Panc1 (cell line): Measurements from ENCODE around the gene CTNND2. TPM values are rescaled to one million over a fixed set of nuclear protein-coding genes. Genes with fewer than 3 reads are reported as not detected.

Experiments
- ATAC-seq: fragments of 200-7000 bp; cut with Tn5 transposase; 2 replicates; pipeline ENCODE4 v1.9.1; 2020; ENCODE audit warnings: mild to moderate bottlenecking, moderate library complexity
- BruUV-seq: library from RNA; stranded (reverse); fragments of 400-500 nt; replicated peaks from 2 replicates; lab custom pipeline; 2021; lab: Mats Ljungman, UMichigan
- CTCF ChIA-PET: fragments of 300-600 bp; sonication (Branson Sonifier 250); formaldehyde crosslinking; loops from one replicate; lab custom pipeline; 2022; ENCODE audit warnings: antibody characterized with exemption; lab: Charles Lee
- POLR2A ChIA-PET: fragments of 300-600 bp; sonication (Branson Sonifier 250); formaldehyde crosslinking; loops from one replicate; lab custom pipeline; 2022; ENCODE audit warnings: antibody characterized with exemption; lab: Charles Lee
- DNase-seq: peaks from one replicate; pipeline ENCODE4 v3.0.0-alpha.2; 2010; ENCODE audit warnings: low read depth, low spot score
- H3K27ac ChIP-seq: 2 replicates; pipeline ENCODE4 v1.5.1; 2011; ENCODE audit warnings: mild to moderate bottlenecking, low read length, inconsistent platforms
- H3K27me3 ChIP-seq: fragments of 200-500 bp; sonication (Bioruptor generic); 2 replicates; pipeline ENCODE4 v1.6.0; 2014; ENCODE audit warnings: low read length, inconsistent platforms; ENCODE audit not compliant: control insufficient read depth, insufficient read depth
- H3K36me3 ChIP-seq: fragments of 200-500 bp; sonication (Bioruptor generic); 2 replicates; pipeline ENCODE4 v1.5.1; 2014; ENCODE audit warnings: inconsistent platforms, mild to moderate bottlenecking, low read length, moderate library complexity; ENCODE audit not compliant: control insufficient read depth, insufficient read depth
- H3K4me1 ChIP-seq: 2 replicates; pipeline ENCODE4 v1.5.1; 2011; ENCODE audit warnings: inconsistent platforms, mild to moderate bottlenecking, low read length, moderate library complexity; ENCODE audit not compliant: control insufficient read depth, insufficient read depth
- H3K4me3 ChIP-seq, 2 experiments: 2 replicates each; pipeline ENCODE4 v1.5.1; 2011 to 2012; ENCODE audit warnings: low read depth in 2 of 2, low read length in 2 of 2, mild to moderate bottlenecking in 2 of 2, inconsistent platforms in 1 of 2, moderate library complexity in 1 of 2
- H3K9me3 ChIP-seq: fragments of 200-500 bp; sonication (Bioruptor generic); 2 replicates; pipeline ENCODE4 v1.5.1; 2014; ENCODE audit warnings: low read depth, mild to moderate bottlenecking, inconsistent platforms, low read length, moderate library complexity; ENCODE audit not compliant: control insufficient read depth, insufficient read depth
- CTCF ChIP-seq: fragments of 450-650 bp; IDR thresholded peaks from 2 replicates; pipeline ENCODE4 v1.5.1; 2017; ENCODE audit warnings: mild to moderate bottlenecking
- POLR2AphosphoS5 ChIP-seq: IDR thresholded peaks from 2 replicates; pipeline ENCODE4 v1.6.1; 2012; ENCODE audit warnings: mild to moderate bottlenecking, low read depth, low read length, moderate library complexity
- SIN3A ChIP-seq: IDR thresholded peaks from 2 replicates; pipeline ENCODE4 v1.6.1; 2012; ENCODE audit warnings: low read depth, mild to moderate bottlenecking, low read length, moderate library complexity, borderline replicate concordance; ENCODE audit not compliant: insufficient read depth
- TCF7L2 ChIP-seq: IDR thresholded peaks from 2 replicates; pipeline ENCODE4 v1.6.1; 2011; ENCODE audit warnings: mild to moderate bottlenecking, low read depth, low read length, inconsistent platforms
- in situ Hi-C: cut with HindIII; loops from 2 replicates; pipeline ENCODE4 v1.10.0; 2016; ENCODE audit warnings: low sequenced_read_pairs, low pct_unique_long_range_greater_than_20kb
- intact Hi-C: fragments of 100-400 bp; cut with micrococcal nuclease; formaldehyde crosslinking; loops from one replicate; pipeline ENCODE4 v1.10.0; 2022; ENCODE audit not compliant: unreplicated experiment
- total RNA-seq: library from RNA; stranded (reverse); gene quantifications from one replicate; pipeline ENCODE4 v1.2.1, GENCODE V29; 2021; ENCODE audit not compliant: unreplicated experiment
- TF ChIP-seq, protein P1 (sequence below), 2 experiments: IDR thresholded peaks; 2 replicates each; pipeline ENCODE4 v1.6.1; 2011 to 2012; ENCODE audit warnings: low read depth in 2 of 2, control low read depth in 1 of 2, low read length in 1 of 2, mild to moderate bottlenecking in 1 of 2, moderate library complexity in 1 of 2; ENCODE audit not compliant: insufficient read depth in 1 of 2

CTNND2 gene
- total RNA-seq, 1 experiment from 2014 or later, result 1.0 TPM

DNA sequence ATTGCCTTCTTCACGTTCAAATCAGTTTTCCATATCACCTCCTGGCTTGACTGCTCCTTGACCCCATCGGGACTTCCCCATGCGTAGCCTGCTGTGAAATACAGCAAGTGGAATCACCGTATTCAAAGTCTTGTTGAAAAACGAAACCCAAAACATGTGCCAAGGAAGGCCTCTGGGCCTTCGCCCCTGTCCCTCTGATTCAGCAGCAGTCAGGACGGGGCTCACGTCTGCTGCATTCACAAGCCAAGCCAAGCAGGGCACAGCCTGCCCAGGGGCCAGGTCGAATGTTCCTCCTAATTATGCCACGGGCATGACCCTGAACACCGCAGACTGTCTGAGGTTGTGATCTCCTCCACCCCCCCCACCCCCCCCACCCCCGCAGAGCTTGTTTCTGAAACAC, 960 bp upstream of the CTNND2 start:
- in situ Hi-C loops, result no loop called here
- Histone ChIP-seq H3K9me3 (no peaks in the 10 kb centered on the region), H3K27ac (no peak overlapping the region), H3K4me3 (no peak overlapping the region), H3K36me3 (no peaks in the 10 kb centered on the region), H3K27me3 (peaks cover 5% of the 10 kb centered on the region), H3K4me1 (no peaks in the 10 kb centered on the region)
- ChIA-PET CTCF (no interaction called here), POLR2A (no interaction called here)
- DNase-seq, result no peak
- TF ChIP-seq TCF7L2 (no peak), SIN3A (no peak), POLR2AphosphoS5 (no peak), CTCF (no peak)
- TF ChIP-seq, protein P1, sequence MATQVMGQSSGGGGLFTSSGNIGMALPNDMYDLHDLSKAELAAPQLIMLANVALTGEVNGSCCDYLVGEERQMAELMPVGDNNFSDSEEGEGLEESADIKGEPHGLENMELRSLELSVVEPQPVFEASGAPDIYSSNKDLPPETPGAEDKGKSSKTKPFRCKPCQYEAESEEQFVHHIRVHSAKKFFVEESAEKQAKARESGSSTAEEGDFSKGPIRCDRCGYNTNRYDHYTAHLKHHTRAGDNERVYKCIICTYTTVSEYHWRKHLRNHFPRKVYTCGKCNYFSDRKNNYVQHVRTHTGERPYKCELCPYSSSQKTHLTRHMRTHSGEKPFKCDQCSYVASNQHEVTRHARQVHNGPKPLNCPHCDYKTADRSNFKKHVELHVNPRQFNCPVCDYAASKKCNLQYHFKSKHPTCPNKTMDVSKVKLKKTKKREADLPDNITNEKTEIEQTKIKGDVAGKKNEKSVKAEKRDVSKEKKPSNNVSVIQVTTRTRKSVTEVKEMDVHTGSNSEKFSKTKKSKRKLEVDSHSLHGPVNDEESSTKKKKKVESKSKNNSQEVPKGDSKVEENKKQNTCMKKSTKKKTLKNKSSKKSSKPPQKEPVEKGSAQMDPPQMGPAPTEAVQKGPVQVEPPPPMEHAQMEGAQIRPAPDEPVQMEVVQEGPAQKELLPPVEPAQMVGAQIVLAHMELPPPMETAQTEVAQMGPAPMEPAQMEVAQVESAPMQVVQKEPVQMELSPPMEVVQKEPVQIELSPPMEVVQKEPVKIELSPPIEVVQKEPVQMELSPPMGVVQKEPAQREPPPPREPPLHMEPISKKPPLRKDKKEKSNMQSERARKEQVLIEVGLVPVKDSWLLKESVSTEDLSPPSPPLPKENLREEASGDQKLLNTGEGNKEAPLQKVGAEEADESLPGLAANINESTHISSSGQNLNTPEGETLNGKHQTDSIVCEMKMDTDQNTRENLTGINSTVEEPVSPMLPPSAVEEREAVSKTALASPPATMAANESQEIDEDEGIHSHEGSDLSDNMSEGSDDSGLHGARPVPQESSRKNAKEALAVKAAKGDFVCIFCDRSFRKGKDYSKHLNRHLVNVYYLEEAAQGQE (IDR thresholded peaks at IDR 0.05; ENCODE audit: insufficient read depth in 1 of 2, low read depth in 2 of 2, low read length in 1 of 2), result no peak
- intact Hi-C loops, result no loop called here
- BruUV-seq, result no TSS peak
- no peak for ATAC-seq

- Histone ChIP-seq H3K4me3 (peak overlapping the region; percentile 14 to 25; a peak in 3 of 4 replicates), H3K9me3 (no peaks in the 10 kb centered on the region), H3K27me3 (peaks cover 5% of the 10 kb centered on the region), H3K4me1 (no peaks in the 10 kb centered on the region), H3K36me3 (no peaks in the 10 kb centered on the region), H3K27ac (no peak overlapping the region)
- TF ChIP-seq TCF7L2 (no peak), CTCF (peak; percentile 18; the same call in 1 of the 2 replicates)
- ChIA-PET CTCF (no interaction called here), POLR2A (no interaction called here)
- DNase-seq (no peak), ATAC-seq (peak; percentile 80)
- in situ Hi-C loops (no loop called here), intact Hi-C loops (no loop called here)
- no TSS peak for BruUV-seq
These were observed 507 bp downstream of the CTNND2 start for GRCh38 chr5:11903614-11904264.
